Testis (tissue), 3 donors: Measurements from ENCODE around the gene EVC. TPM values are rescaled to one million over a fixed set of nuclear protein-coding genes. Genes with fewer than 3 reads are reported as not detected.

Experiments used
- DNase-seq: peaks from one replicate; pipeline ENCODE4 v3.0.0-alpha.2; 2019
- H3K27ac ChIP-seq, 2 donors: fragments of 200-600 bp; sonication (generic); one replicate each; pipeline ENCODE4 v1.5.1; 2019
- H3K27me3 ChIP-seq: fragments of 200-600 bp; sonication (generic); one replicate; pipeline ENCODE4 v1.5.1; 2019
- H3K36me3 ChIP-seq: fragments of 200-600 bp; sonication (generic); one replicate; pipeline ENCODE4 v1.5.1; 2017; ENCODE audit warnings: low read depth; ENCODE audit errors: missing control alignments
- H3K4me1 ChIP-seq: fragments of 200-600 bp; sonication (generic); one replicate; pipeline ENCODE4 v1.5.1; 2019
- H3K4me3 ChIP-seq, 2 donors: fragments of 200-600 bp; sonication (generic); one replicate each; pipeline ENCODE4 v1.5.1; 2017 to 2019
- H3K9me3 ChIP-seq: fragments of 200-600 bp; sonication (generic); one replicate; pipeline ENCODE4 v1.5.1; 2017
- CTCF ChIP-seq, 3 experiments: fragments of 450-650 bp in 2 of 3; fragments of 200-600 bp in 1 of 3; sonication (generic) in 1 of 3; IDR thresholded peaks; one replicate each; pipeline ENCODE4 v1.5.1; 2016 to 2019; ENCODE audit warnings: antibody characterized with exemption in 3 of 3, mild to moderate bottlenecking in 2 of 3, moderate library complexity in 1 of 3
- POLR2A ChIP-seq: fragments of 450-650 bp; IDR thresholded peaks from one replicate; pipeline ENCODE4 v1.6.1; 2017; ENCODE audit warnings: antibody characterized with exemption, mild to moderate bottlenecking, moderate library complexity
- WGBS, 2 donors: methylation state at CpG; one replicate each; pipeline ENCODE4 v1.1.5; 2018; 5-methylcytosine and 5-hydroxymethylcytosine counted together
- intact Hi-C: fragments of 100-400 bp; cut with DNase I; formaldehyde crosslinking; loops from one replicate; pipeline ENCODE4 v1.15.1; 2023; ENCODE audit warnings: low total_unique reads
- polyA plus RNA-seq: library from polyadenylated mRNA; stranded (reverse); fragments of 350-450 nt; fragmentation: Illumina TruSeq; extraction: RNeasy Lipid Tissue Mini Kit (QIAGEN cat#74804); gene quantifications from one replicate; pipeline ENCODE4 v1.2.3, GENCODE V29; 2014; ENCODE audit warnings: low read depth, low replicate concordance; ENCODE audit not compliant: insufficient read depth
- total RNA-seq, 2 donors: library from RNA; depleted of rRNA; stranded (reverse); fragments of >200 nt; gene quantifications; one replicate each; pipeline ENCODE4 v1.2.3, GENCODE V29; 2016

The EVC gene
- total and polyA plus RNA-seq, 3 donors from 2014 or later: 9.0 to 39.6 (median 33.4) TPM

DNA sequence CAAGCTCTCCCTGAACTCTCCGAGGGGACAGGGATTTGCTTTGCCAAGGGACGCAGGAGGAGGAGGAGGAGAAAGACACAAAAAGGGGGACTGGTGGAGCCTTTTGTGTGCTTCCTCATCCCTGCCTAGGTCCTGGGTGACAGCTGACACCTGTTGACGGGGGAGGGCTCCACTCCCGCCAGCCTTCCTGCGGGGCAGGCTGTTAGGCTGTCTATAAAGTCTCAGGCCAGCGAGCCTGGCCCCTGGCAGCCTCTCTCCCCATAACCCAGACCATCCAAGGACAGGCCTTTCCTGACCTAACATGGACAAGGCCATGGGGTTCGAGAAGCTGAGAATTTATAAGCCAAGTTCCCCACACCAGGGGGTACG is 1.8 kb upstream of the EVC start:
- TF ChIP-seq POLR2A (no peak), CTCF (IDR thresholded peaks at IDR 0.05) (no peak)
- no peaks in the 10 kb centered on the region for H3K27me3 ChIP-seq
- H3K4me3 ChIP-seq: peak overlapping the region; percentile 73 to 79
- peaks cover 28% of the 10 kb centered on the region for H3K4me1 ChIP-seq
- DNase-seq: no peak
- peak overlapping the region; percentile 79 to 87 for H3K27ac ChIP-seq
- no peaks in the 10 kb centered on the region for H3K9me3 ChIP-seq
- no peaks in the 10 kb centered on the region for H3K36me3 ChIP-seq
- intact Hi-C loops: no loop called here
- 39 to 40% methylated on average over 8 of the region's 8 CpGs for WGBS, 2 donors

GRCh38 chr4:5710065-5710960 is 688 bp upstream of the EVC start:
- peak overlapping the region; percentile 21 to 72 for H3K27ac ChIP-seq
- 13 to 16% methylated on average over 13 of the region's 13 CpGs for WGBS, 2 donors
- no peaks in the 10 kb centered on the region for H3K36me3 ChIP-seq
- no peaks in the 10 kb centered on the region for H3K27me3 ChIP-seq
- intact Hi-C loops: no loop called here
- H3K9me3 ChIP-seq: no peaks in the 10 kb centered on the region
- TF ChIP-seq CTCF (IDR thresholded peaks at IDR 0.05): peak; percentile 21 to 31 (median 24)
- TF ChIP-seq POLR2A: no peak
- H3K4me3 ChIP-seq: peak overlapping the region; percentile 55
- H3K4me1 ChIP-seq: peaks cover 28% of the 10 kb centered on the region
- DNase-seq: no peak

DNA sequence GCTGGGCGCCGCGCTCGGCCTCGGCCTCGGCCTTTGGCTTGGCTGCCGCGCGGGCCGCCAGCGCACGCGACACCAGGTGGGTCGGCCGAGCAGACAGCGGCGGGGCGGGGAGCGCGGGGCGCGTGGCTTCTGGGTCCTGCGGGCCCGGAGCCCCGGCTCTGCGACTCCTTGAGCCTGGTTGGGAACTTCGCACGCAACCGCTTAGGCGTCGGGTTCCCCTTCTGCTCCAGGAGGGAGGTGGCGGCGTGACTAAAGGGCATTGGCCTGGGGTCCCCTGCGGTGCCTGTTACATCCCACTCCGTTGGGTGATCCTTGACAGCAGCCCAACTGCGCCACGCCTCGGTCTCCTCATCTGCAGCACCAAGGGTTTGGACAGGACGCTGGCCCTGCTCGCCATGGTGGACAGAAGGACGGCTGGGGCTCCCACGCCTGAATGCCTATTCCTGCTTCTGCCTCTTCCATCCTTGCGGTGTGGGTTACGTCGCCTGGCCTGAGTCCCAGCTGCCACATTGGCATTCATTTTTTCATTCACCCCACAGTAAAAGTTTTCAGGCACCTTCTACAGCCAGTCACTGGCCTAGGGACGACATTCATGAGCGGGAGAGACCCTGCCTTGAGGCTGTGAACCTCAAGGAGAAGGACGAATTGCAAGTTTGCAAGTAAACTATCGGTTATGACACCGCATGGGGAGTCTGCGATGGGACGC is 631 bp downstream of the EVC start:
- Histone ChIP-seq H3K27me3 (no peaks in the 10 kb centered on the region), H3K9me3 (no peaks in the 10 kb centered on the region), H3K36me3 (no peaks in the 10 kb centered on the region), H3K4me1 (peaks cover 27% of the 10 kb centered on the region), H3K4me3 (peak overlapping the region; percentile 55 to 57), H3K27ac (peak overlapping the region; percentile 34 to 72)
- TF ChIP-seq CTCF (IDR thresholded peaks at IDR 0.05) (no peak), POLR2A (no peak)
- peak; percentile 61 for DNase-seq
- WGBS, 2 donors: 9 to 17% methylated on average over 18 to 43 of the region's 52 CpGs
- intact Hi-C loops: no loop called here

DNA sequence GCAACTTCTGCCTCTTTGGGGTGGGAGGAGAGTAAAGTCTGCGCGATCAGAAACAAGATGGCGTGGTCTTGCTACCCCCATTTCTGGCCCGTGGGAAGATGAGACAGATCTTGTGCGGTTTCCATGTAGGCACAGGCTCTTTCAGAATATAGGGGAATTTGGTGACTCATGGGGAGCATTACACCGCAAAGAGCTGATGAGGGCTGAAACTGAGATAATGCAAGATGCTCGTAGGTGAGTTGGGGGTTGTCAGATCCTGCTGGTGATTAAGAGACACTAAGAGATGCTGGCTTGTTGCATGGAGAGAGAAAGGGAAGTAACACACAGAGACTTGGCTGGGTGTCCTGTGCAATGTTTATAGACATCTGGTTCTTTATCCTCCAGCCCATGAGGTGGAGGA is 1.5 kb downstream of the EVC start:
- intact Hi-C loops: no loop called here
- no peaks in the 10 kb centered on the region for H3K27me3 ChIP-seq
- H3K36me3 ChIP-seq: no peaks in the 10 kb centered on the region
- TF ChIP-seq POLR2A (no peak), CTCF (IDR thresholded peaks at IDR 0.05) (no peak)
- DNase-seq: no peak
- H3K4me1 ChIP-seq: peaks cover 19% of the 10 kb centered on the region
- H3K4me3 ChIP-seq: no peak overlapping the region
- no peak overlapping the region for H3K27ac ChIP-seq
- WGBS, 2 donors: 68 to 81% methylated on average over 7 of the region's 7 CpGs
- H3K9me3 ChIP-seq: no peaks in the 10 kb centered on the region
